ENCODE measurements around the gene ARL2BP.

Gene ARL2BP

GRCh38 chr16:57283214-57283958 is 38.3 kb downstream of the ARL2BP start:
- DNase-seq = no peak

GRCh38 chr16:57283959-57284208 is 38.8 kb downstream of the ARL2BP start:
- no peak for DNase-seq

GRCh38 chr16:57284209-57284951 is 39.3 kb downstream of the ARL2BP start, which contains the start of gene PLLP:
Gene PLLP (minus strand): TSS chr16:57284672. CDS start chr16:57284540, 132 bp downstream.
- DNase-seq = peak; percentile 25

- no peak for DNase-seq
These were observed 39.9 kb downstream of the ARL2BP start for GRCh38 chr16:57284952-57285363.

- DNase-seq = no peak
These were observed 40.3 kb downstream of the ARL2BP start for GRCh38 chr16:57285379-57285778.

- no peak for DNase-seq
These were observed 44.6 kb downstream of the ARL2BP start for GRCh38 chr16:57289391-57290257.

- DNase-seq = no peak
These were observed 52.8 kb downstream of the ARL2BP start for GRCh38 chr16:57297856-57298255.

GRCh38 chr16:57299009-57299718 is 54.1 kb downstream of the ARL2BP start:
- DNase-seq = peak; percentile 82

GRCh38 chr16:57299719-57300386 is 54.8 kb downstream of the ARL2BP start:
- DNase-seq = peak; percentile 92

GRCh38 chr16:57300387-57301125 is 55.5 kb downstream of the ARL2BP start:
- DNase-seq = peak; percentile 92

- DNase-seq = no peak
These were observed 56.2 kb downstream of the ARL2BP start for GRCh38 chr16:57301126-57301817.

Measured in NCI-H510A treated with DMSO at 0.1 percent for 48 hours (cell line).